Ishikawa (cell line): ENCODE measurements around the gene ZMIZ1.

Source experiments
- CEBPB ChIP-seq: IDR thresholded peaks from 2 replicates; pipeline ENCODE4 v1.6.1; 2012
- CREB1 ChIP-seq: IDR thresholded peaks from 2 replicates; pipeline ENCODE4 v1.6.1; 2012; ENCODE audit warnings: low read depth
- EGR1 ChIP-seq: IDR thresholded peaks from 2 replicates; pipeline ENCODE4 v1.6.1; 2012
- EP300 ChIP-seq: IDR thresholded peaks from 2 replicates; pipeline ENCODE4 v1.6.1; 2012; ENCODE audit warnings: borderline replicate concordance
- MAX ChIP-seq: IDR thresholded peaks from 2 replicates; pipeline ENCODE4 v1.6.1; 2012
- NFIC ChIP-seq: IDR thresholded peaks from 2 replicates; pipeline ENCODE4 v1.6.1; 2012
- RAD21 ChIP-seq: IDR thresholded peaks from 2 replicates; pipeline ENCODE4 v1.6.1; 2012; ENCODE audit warnings: low read depth
- REST ChIP-seq: IDR thresholded peaks from 2 replicates; pipeline ENCODE4 v1.6.1; 2012; ENCODE audit warnings: low read depth, mild to moderate bottlenecking
- TAF1 ChIP-seq: IDR thresholded peaks from 2 replicates; pipeline ENCODE4 v1.6.1; 2012; ENCODE audit warnings: low read depth, mild to moderate bottlenecking
- TCF12 ChIP-seq: IDR thresholded peaks from 2 replicates; pipeline ENCODE4 v1.6.1; 2012; ENCODE audit warnings: low read depth
- TEAD4 ChIP-seq: IDR thresholded peaks from 2 replicates; pipeline ENCODE4 v1.6.1; 2012
- YY1 ChIP-seq: IDR thresholded peaks from 2 replicates; pipeline ENCODE4 v1.6.1; 2012; ENCODE audit warnings: low read depth
- ZBTB7A ChIP-seq: IDR thresholded peaks from 2 replicates; pipeline ENCODE4 v1.6.1; 2012; ENCODE audit warnings: low read depth

GRCh38 chr10:79315602-79315920 lies 246.8 kb downstream of the ZMIZ1 start:
- TF ChIP-seq TEAD4, result no peak
- TF ChIP-seq CEBPB, result no peak
- no peak for TF ChIP-seq TAF1
- TF ChIP-seq RAD21, result no peak
- no peak for TF ChIP-seq REST
- no peak for TF ChIP-seq EGR1
- TF ChIP-seq MAX, result no peak
- no peak for TF ChIP-seq ZBTB7A
- TF ChIP-seq EP300, result no peak
- no peak for TF ChIP-seq TCF12
- no peak for TF ChIP-seq YY1
- TF ChIP-seq CREB1, result no peak
- no peak for TF ChIP-seq NFIC
